HG03103 (cell line): ENCODE results near the gene HBB.
"Not testable (repeated sequence)": the region's sequence is repeated elsewhere in the genome, so short reads cannot be mapped to it uniquely, and the experiment has no call there.

Experiments used
- ATAC-seq: cut with Tn5 transposase; IDR thresholded peaks from one replicate; pipeline ENCODE4 v1.9.1; 2021; ENCODE audit warnings: low read depth; ENCODE audit not compliant: unreplicated experiment

The HBB gene

GRCh38 chr11:5226732-5227310, at the start of gene HBB:
HBB (minus strand) TSS chr11:5227071; CDS start chr11:5227021, 50 bp downstream.
- ATAC-seq, result no peak

- ATAC-seq, result no peak
Observed at GRCh38 chr11:5275369-5276110, 48.7 kb upstream of the HBB start.

GRCh38 chr11:5274395-5274794, 47.5 kb upstream of the HBB start:
- no peak for ATAC-seq

- no peak for ATAC-seq
Observed at GRCh38 chr11:5272395-5273017, 45.6 kb upstream of the HBB start.

GRCh38 chr11:5269715-5270147, 42.9 kb upstream of the HBB start, which contains the start of gene HBE1:
HBE1 (minus strand) TSS chr11:5269945; CDS start chr11:5269890, 55 bp downstream.
- no peak for ATAC-seq

- no peak for ATAC-seq
Observed at GRCh38 chr11:5267033-5267563, 40.2 kb upstream of the HBB start.

- ATAC-seq, result no peak
Observed at GRCh38 chr11:5266609-5267008, 39.7 kb upstream of the HBB start.

- no peak for ATAC-seq
Observed at GRCh38 chr11:5265832-5266231, 39.0 kb upstream of the HBB start.

- ATAC-seq, result no peak
Observed at GRCh38 chr11:5258543-5259262, 31.8 kb upstream of the HBB start.

GRCh38 chr11:5257296-5257695, 30.4 kb upstream of the HBB start:
- ATAC-seq, result no peak

GRCh38 chr11:5254646-5255413, 28.0 kb upstream of the HBB start, which contains the start of gene HBG2:
HBG2 (minus strand) TSS chr11:5254781; CDS start chr11:5254728, 53 bp downstream.
- not testable (repeated sequence) for ATAC-seq

GRCh38 chr11:5254023-5254422, 27.2 kb upstream of the HBB start:
- ATAC-seq, result not testable (repeated sequence)

- not testable (repeated sequence) for ATAC-seq
Observed at GRCh38 chr11:5253440-5253839, 26.6 kb upstream of the HBB start.

- no peak for ATAC-seq
Observed at GRCh38 chr11:5252919-5253265, 26.0 kb upstream of the HBB start.

GRCh38 chr11:5252192-5252918, 25.5 kb upstream of the HBB start:
- ATAC-seq, result no peak

GRCh38 chr11:5251746-5252145, 24.9 kb upstream of the HBB start:
- ATAC-seq, result no peak

- no peak for ATAC-seq
Observed at GRCh38 chr11:5250543-5251204, 23.8 kb upstream of the HBB start.

- not testable (repeated sequence) for ATAC-seq
Observed at GRCh38 chr11:5249807-5250396, 23.0 kb upstream of the HBB start, which contains the start of gene HBG1. HBG1 (minus strand) TSS chr11:5249857; CDS start chr11:5249804, 53 bp downstream.
